Measurements from ENCODE around the gene FZD10.

FZD10 gene

DNA sequence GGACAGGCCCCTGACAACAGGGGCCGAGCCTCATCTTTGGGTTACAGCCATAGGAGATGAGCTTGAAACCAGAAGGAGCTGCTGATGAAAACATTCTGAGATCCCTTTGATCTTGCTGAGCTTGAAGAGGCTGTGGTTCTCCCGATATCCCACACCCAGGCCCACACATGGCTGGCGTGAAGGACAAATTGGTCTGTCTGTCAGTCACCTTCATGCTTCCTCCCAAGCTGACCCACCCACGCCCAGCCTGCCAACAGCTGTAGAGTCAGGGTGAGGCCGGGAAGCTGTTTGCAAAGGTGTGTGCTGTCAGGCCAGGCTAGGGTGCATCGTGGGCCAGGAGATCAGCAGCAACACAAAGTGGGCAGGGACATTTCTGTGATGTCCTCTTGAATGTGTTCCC, 43.2 kb downstream of the FZD10 start:
- no peak for DNase-seq (ENCODE audit: low read depth)

DNA sequence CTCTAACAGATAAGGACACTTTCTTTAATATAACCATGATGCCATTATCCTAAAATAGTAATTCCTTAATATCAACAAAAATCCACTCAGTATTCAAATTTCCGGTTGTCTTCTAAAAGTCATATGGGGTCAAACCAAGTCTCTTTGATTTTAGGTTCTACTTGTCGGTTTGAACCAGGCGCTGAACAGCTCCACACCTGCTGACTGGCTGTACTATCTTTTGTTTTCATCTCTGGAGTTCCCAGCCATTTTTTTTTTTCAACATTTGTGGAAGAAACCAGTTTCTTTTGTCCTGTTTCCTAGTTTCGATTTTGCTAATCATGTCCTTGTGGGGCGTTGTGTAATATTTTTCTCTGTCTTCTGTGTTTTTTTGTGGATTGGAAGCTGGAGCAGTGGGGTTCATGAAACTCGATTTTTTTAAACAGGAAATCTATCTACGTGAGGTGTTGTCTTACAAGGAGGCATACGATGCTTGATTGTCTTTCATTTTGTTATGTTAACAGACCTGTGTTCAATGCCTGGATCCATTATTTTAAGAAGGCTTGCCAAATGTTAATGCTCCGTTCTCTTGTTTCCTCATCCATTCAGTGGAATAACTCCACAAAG, 50.2 kb downstream of the FZD10 start:
- DNase-seq (ENCODE audit: low read depth): no peak

DNA sequence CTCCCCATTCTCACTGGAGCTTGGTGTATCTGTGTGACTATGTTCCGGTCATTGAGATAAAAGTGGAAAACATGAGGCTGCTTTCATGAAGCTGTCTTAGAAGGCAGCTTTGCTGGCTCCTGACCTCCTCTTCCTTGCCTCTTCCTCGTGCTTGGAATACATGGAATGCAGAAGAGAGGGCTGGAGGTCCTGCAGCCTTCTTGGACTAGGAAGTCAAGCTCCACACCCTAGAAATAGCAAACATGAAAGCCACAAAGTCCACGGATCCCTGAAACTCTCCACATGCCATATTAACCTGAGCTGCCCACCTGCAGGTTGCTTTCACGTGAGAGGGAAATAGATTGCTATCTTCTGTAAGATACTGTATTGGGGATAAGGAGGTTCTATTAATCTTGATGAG, 51.0 kb downstream of the FZD10 start:
- no peak for DNase-seq (ENCODE audit: low read depth)

DNA sequence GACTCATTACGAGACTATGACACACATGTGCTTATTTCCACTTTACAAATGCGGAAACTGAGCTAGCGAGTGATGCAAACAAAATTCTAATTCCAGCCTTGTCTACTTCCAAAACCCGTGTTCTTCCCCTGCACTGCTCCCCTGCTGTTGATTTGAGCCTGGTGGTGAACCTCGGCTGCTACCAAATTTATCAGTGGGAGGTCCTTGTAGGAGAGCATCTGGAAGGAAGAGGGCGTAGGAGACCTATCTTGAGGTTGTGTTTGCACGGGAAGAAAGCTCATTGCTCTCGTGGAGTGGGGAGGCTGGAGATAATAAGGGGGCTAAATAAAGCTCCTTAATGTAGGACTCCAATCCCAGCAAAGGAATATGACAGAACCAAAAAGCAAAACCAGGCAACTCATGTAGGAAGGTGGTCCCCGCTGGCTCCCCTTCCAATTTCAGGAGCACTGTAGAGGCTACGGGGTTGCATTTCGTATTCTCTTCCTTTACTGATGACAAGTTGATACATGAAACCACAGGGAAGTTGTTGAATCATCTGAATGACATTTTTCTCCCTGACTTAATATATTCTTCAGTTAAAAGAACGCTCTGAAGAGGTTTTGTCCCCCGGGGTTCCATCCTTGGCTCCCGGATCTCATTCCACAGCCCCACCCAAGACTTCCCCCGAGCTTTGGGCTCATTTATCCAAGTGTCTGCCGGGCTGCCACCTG, 52.6 kb downstream of the FZD10 start:
- DNase-seq (ENCODE audit: low read depth): no peak

All from fibroblast of gingiva (primary cell).